Measurements from ENCODE around the gene LPCAT1. TPM values are rescaled to one million over a fixed set of nuclear protein-coding genes. Genes with fewer than 3 reads are reported as not detected.

The LPCAT1 gene
- total and polyA plus RNA-seq, 2 of the 4 experiments (the other 2 are of a cell fraction): 17.7 to 33.6 TPM

GRCh38 chr5:1470762-1471211 is 53.0 kb downstream of the LPCAT1 start:
- no peaks in the 10 kb centered on the region; the same call in 1 of the 2 replicates for H3K9me3 ChIP-seq (ENCODE audit: control insufficient read depth, insufficient read depth, low read length)
- H2BK120ac ChIP-seq (ENCODE audit: low read depth, low read length): no peak overlapping the region
- no peak overlapping the region for H3K23ac ChIP-seq (ENCODE audit: low read depth, low read length)
- H2BK15ac ChIP-seq (ENCODE audit: low read depth, low read length): no peak overlapping the region
- intact Hi-C loops (cut with micrococcal nuclease): no loop called here
- H2BK5ac ChIP-seq (ENCODE audit: low read depth, low read length, poor library complexity, severe bottlenecking): no peak overlapping the region
- H3K4me3 ChIP-seq (ENCODE audit: insufficient read depth, low read depth, low read length): no peak overlapping the region
- H2AK9ac ChIP-seq (replicated peaks; ENCODE audit: low read depth, low read length, poor library complexity): no peak overlapping the region
- no peak overlapping the region for H3K18ac ChIP-seq (ENCODE audit: low read depth, low read length)
- no peak overlapping the region for H4K91ac ChIP-seq (ENCODE audit: insufficient read depth, low read depth, low read length)
- peaks cover 74% of the 10 kb centered on the region for H3K36me3 ChIP-seq (ENCODE audit: control insufficient read depth, insufficient read depth, low read length)
- H3K9me1 ChIP-seq (ENCODE audit: insufficient read depth, low read length): no peaks in the 10 kb centered on the region
- no peak overlapping the region for H2AK5ac ChIP-seq (ENCODE audit: low read depth, low read length)
- H4K5ac ChIP-seq (ENCODE audit: low read depth, low read length): no peak overlapping the region
- H3K4ac ChIP-seq (ENCODE audit: low read depth, low read length): no peak overlapping the region
- H3K14ac ChIP-seq (replicated peaks; ENCODE audit: low read depth, low read length): no peak overlapping the region
- DNase-seq (no peak), ATAC-seq (ENCODE audit: low read depth) (no peak)
- 0 out of 2 replicates have a peak, but pooled peaks cover 1% of the 10 kb centered on the region for H4K20me1 ChIP-seq (ENCODE audit: insufficient read depth, low read length)
- no peaks in the 10 kb centered on the region for H3K79me1 ChIP-seq (ENCODE audit: low read depth in 1 of 2, low read length in 2 of 2)
- H3K4me2 ChIP-seq (ENCODE audit: low read depth, low read length): no peak overlapping the region
- CTCF ChIA-PET: no interaction called here
- in situ Hi-C loops (cut with MboI; ENCODE audit: low sequenced_read_pairs): no loop called here
- dilution Hi-C loops (cut with HindIII; ENCODE audit: low sequenced_read_pairs, unreplicated experiment): no loop called here
- no peak overlapping the region for H4K8ac ChIP-seq (ENCODE audit: low read depth in 2 of 2, low read length in 2 of 2)
- H3K56ac ChIP-seq (ENCODE audit: extremely low read depth, insufficient read depth, low read length): no peak overlapping the region
- H2AFZ ChIP-seq (replicated peaks; ENCODE audit: low read length, poor library complexity): no peak overlapping the region
- no peaks in the 10 kb centered on the region for H3K27me3 ChIP-seq (ENCODE audit: control insufficient read depth, insufficient read depth, low read length)
- POLR2A ChIA-PET (ENCODE audit: unreplicated experiment): no interaction called here
- H2BK20ac ChIP-seq (ENCODE audit: low read depth, low read length): no peak overlapping the region
- 94% methylated on average over 2 of the region's 18 CpGs; no CpG with 5 or more reads in 1 of the 2 experiments for WGBS, 2 experiments (ENCODE audit: extremely low coverage in 2 of 2, insufficient read length in 1 of 2)
- H3K27ac ChIP-seq (ENCODE audit: insufficient read depth, low read length): no peak overlapping the region
- no peak overlapping the region for H3K9ac ChIP-seq (ENCODE audit: low read depth, low read length)
- TF ChIP-seq SMC3 (IDR thresholded peaks at IDR 0.05; ENCODE audit: low read depth, low read length) (no peak), CTCF (conservative IDR thresholded peaks at IDR 0.05; ENCODE audit: low read depth, low read length) (no peak), RCOR1 (IDR thresholded peaks at IDR 0.05; ENCODE audit: insufficient replicate concordance, low read length) (no peak), CEBPB (IDR thresholded peaks at IDR 0.05; ENCODE audit: low read depth, low read length) (no peak), ELK1 (IDR thresholded peaks at IDR 0.05; ENCODE audit: borderline replicate concordance, low read depth, low read length) (no peak)
- no peaks in the 10 kb centered on the region for H3K4me1 ChIP-seq (ENCODE audit: control insufficient read depth, insufficient read depth, low read length)
- no TSS peak for BruUV-seq (replicated peaks)

Measured in IMR-90 (cell line).